Neural crest cell (in vitro differentiated cells): Measurements from ENCODE around the gene TRAFD1. TPM values are rescaled to one million over a fixed set of nuclear protein-coding genes. Genes with fewer than 3 reads are reported as not detected.

Source experiments
- DNase-seq: peaks from one replicate; pipeline ENCODE4 v3.0.0; 2021; ENCODE audit warnings: low read depth, mixed read lengths, low spot score
- H3K27ac Mint-ChIP-seq: one replicate; pipeline ENCODE4 v1.8.0; 2021; ENCODE audit warnings: mild to moderate bottlenecking, mixed read lengths; ENCODE audit not compliant: unreplicated experiment
- H3K27me3 Mint-ChIP-seq: 2 replicates; pipeline ENCODE4 v1.8.0; 2021; ENCODE audit warnings: low read depth, mild to moderate bottlenecking, mixed read lengths
- H3K36me3 Mint-ChIP-seq: 2 replicates; pipeline ENCODE4 v1.8.0; 2021; ENCODE audit warnings: low read depth, mild to moderate bottlenecking, mixed read lengths
- H3K4me1 Mint-ChIP-seq: 2 replicates; pipeline ENCODE4 v1.8.0; 2021; ENCODE audit warnings: mixed read lengths
- H3K4me3 Mint-ChIP-seq: one replicate; pipeline ENCODE4 v1.8.0; 2021; ENCODE audit warnings: mild to moderate bottlenecking, mixed read lengths
- H3K9me3 Mint-ChIP-seq: 2 replicates; pipeline ENCODE4 v1.8.0; 2021; ENCODE audit warnings: mixed read lengths
- CTCF ChIP-seq: fragments of 200-600 bp; sonication (generic); conservative IDR thresholded peaks from 2 replicates; pipeline ENCODE4 v1.5.0; 2021; ENCODE audit warnings: antibody characterized with exemption, mild to moderate bottlenecking
- total RNA-seq: library from RNA; stranded (reverse); gene quantifications from 2 replicates; pipeline ENCODE4 v1.2.1, GENCODE V29; 2021

Gene TRAFD1
- total RNA-seq, 1 donor from 2014 or later, result 44.2 TPM

GRCh38 chr12:112170971-112171596, 45.7 kb downstream of the TRAFD1 start:
- Mint-ChIP-seq H3K4me1 (no peaks in the 10 kb centered on the region), H3K27me3 (no peaks in the 10 kb centered on the region), H3K36me3 (peaks cover 3% of the 10 kb centered on the region), H3K9me3 (no peaks in the 10 kb centered on the region), H3K27ac (no peak overlapping the region), H3K4me3 (no peak overlapping the region)
- DNase-seq, result no peak
- no peak for TF ChIP-seq CTCF

GRCh38 chr12:112172556-112173324, 47.4 kb downstream of the TRAFD1 start:
- Mint-ChIP-seq H3K27me3 (no peaks in the 10 kb centered on the region), H3K27ac (peak overlapping the region; percentile 87), H3K4me1 (peaks cover 7% of the 10 kb centered on the region), H3K9me3 (no peaks in the 10 kb centered on the region), H3K36me3 (peaks cover 8% of the 10 kb centered on the region), H3K4me3 (no peak overlapping the region)
- no peak for TF ChIP-seq CTCF
- no peak for DNase-seq

- no peak for DNase-seq
- H3K36me3 Mint-ChIP-seq, result peaks cover 12% of the 10 kb centered on the region
These were observed 50.2 kb downstream of the TRAFD1 start for GRCh38 chr12:112175361-112176155.

GRCh38 chr12:112176321-112177010, 51.1 kb downstream of the TRAFD1 start:
- no peaks in the 10 kb centered on the region for H3K27me3 Mint-ChIP-seq
- no peak for TF ChIP-seq CTCF
- no peak overlapping the region for H3K4me3 Mint-ChIP-seq
- no peak for DNase-seq
- H3K36me3 Mint-ChIP-seq, result peaks cover 12% of the 10 kb centered on the region
- H3K4me1 Mint-ChIP-seq, result peaks cover 7% of the 10 kb centered on the region
- H3K27ac Mint-ChIP-seq, result peak overlapping the region; percentile 79
- H3K9me3 Mint-ChIP-seq, result no peaks in the 10 kb centered on the region

More at GRCh38 chr12:112175361-112176155, 50.2 kb downstream of the TRAFD1 start:
- Mint-ChIP-seq H3K27me3 (no peaks in the 10 kb centered on the region), H3K9me3 (no peaks in the 10 kb centered on the region), H3K4me1 (peaks cover 7% of the 10 kb centered on the region), H3K27ac (no peak overlapping the region), H3K4me3 (no peak overlapping the region)
- TF ChIP-seq CTCF, result no peak

GRCh38 chr12:112178796-112179195, 53.4 kb downstream of the TRAFD1 start:
- no peak overlapping the region for H3K4me3 Mint-ChIP-seq
- peaks cover 12% of the 10 kb centered on the region for H3K36me3 Mint-ChIP-seq
- H3K27me3 Mint-ChIP-seq, result no peaks in the 10 kb centered on the region
- no peak overlapping the region for H3K27ac Mint-ChIP-seq
- no peak for DNase-seq
- no peak for TF ChIP-seq CTCF
- H3K4me1 Mint-ChIP-seq, result peaks cover 23% of the 10 kb centered on the region
- no peaks in the 10 kb centered on the region for H3K9me3 Mint-ChIP-seq
